GM18858 (cell line): Measurements from ENCODE around the gene ACTMAP.
"Not testable (repeated sequence)": the region's sequence is repeated elsewhere in the genome, so short reads cannot be mapped to it uniquely, and the experiment has no call there.

ENCODE experiments used
- ATAC-seq: cut with Tn5 transposase; IDR thresholded peaks from one replicate; pipeline ENCODE4 v1.9.1; 2021; ENCODE audit not compliant: unreplicated experiment

Gene ACTMAP

DNA sequence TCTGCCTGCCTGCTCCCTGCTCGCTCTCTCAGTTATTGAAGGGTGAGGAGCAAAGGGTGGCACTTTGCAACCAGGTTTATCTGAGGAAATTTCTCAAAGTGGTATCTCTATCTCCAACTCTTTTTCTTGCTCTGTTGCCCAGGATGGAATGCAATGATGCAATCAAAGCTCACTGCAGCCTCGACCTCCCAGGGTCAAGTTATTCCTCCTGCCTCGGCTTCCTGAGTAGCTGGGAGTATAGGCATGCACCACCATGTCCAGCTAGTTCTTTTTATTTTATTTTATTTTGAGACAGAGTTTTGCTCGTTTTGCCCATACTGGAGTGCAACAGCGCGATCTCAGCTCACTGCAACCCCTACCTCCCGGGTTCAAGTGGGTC lies 4.9 kb downstream of the ACTMAP start:
- ATAC-seq: no peak

DNA sequence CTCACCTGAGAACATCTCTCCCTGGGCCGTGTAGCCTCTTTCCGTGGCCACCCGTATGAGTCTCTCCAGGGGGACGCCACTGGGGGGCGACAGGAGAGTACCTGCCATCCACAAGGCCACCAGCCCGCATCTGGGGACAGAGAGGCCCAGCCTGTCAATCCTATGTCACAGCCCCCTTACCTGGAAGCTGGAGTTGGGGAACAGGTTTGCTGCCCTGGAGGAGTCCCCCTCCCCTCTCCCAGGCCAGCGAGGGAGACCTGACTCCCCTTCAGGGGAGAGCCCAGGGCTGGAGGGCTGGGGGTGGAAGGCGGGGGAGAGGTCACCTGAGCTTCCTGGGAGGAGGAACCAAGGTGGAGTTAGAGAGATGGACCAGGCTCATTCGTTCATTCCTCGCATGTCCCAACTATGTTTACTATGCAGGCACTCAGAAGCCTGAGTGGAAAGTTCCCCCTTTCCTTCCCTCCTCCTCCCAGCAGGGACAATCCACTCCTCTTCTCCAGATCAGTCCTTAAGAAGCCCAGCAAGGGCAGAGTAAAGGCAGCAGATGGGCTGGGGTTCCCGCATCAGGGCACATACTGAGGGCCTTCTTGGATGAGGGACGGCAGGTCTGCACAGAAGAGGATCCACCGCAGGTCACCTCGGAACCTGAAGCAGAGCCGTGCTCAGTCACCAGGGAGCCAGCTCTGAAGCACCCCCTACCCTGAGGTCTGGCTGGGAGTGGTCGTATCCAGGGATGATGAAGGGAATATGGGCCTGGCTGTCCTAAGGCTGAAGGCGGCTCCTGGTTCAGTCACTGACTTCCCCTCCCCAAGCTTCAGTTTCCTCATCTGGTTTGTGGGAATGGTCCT lies 5.5 kb downstream of the ACTMAP start:
- no peak for ATAC-seq

DNA sequence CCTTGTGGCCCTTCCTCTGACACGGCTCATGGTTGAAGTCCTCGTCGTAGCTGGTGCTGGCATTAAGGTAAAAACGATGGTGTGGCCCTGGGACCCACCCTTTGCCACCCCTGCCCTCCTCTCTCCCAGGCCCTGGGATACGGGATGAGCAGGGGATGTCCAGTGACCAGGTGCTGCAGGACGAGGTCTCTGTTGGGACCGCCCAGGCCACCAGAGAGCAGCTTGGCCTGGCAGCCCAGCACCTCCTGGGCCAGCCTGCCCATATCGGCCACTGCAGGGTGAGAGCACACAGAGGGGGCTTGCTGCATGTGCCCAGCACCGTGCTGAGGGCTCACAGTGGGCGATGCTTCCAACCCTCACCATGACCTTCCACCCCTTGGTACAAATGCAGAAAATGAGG lies 6.4 kb downstream of the ACTMAP start:
- no peak for ATAC-seq

DNA sequence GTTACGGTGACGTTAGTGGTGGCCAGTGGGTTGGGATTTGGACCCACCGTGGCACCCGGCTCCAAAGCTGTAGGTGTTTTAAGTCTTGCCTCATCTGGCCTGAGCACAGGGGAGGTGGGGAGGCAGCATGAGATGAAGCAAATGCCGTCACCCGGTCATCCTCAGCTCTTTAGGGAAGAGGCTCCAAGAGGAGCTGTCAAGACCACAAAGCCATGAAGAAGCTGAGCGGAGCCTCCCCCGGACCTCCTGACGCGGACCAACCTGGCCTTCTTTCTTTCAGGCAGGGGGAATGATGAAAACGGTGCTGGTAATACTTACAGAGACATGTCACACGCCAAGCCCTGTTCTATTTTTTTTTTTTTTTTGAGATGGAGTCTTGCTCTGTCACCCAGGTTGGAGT lies 7.4 kb downstream of the ACTMAP start:
- no peak for ATAC-seq

DNA sequence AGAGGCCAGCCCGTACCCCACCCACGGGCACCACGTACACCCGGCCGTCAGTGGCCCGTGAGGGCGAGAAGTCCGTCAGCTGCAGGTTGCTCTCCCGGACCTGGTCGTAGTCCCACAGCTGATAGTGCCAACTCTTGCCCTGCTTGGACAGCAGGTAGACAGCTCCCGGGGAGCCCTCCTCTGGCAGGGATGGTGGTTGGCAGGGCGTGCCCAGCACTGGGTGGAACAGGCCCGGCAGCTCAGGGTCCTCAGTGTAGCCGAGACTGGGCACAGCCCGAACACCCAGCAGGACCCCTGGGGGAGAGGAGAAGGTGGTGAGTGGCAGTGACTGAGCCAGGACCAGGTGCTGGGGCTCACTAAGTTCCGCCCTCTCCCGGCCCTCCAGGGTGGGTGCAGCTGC lies 7.8 kb downstream of the ACTMAP start:
- no peak for ATAC-seq

DNA sequence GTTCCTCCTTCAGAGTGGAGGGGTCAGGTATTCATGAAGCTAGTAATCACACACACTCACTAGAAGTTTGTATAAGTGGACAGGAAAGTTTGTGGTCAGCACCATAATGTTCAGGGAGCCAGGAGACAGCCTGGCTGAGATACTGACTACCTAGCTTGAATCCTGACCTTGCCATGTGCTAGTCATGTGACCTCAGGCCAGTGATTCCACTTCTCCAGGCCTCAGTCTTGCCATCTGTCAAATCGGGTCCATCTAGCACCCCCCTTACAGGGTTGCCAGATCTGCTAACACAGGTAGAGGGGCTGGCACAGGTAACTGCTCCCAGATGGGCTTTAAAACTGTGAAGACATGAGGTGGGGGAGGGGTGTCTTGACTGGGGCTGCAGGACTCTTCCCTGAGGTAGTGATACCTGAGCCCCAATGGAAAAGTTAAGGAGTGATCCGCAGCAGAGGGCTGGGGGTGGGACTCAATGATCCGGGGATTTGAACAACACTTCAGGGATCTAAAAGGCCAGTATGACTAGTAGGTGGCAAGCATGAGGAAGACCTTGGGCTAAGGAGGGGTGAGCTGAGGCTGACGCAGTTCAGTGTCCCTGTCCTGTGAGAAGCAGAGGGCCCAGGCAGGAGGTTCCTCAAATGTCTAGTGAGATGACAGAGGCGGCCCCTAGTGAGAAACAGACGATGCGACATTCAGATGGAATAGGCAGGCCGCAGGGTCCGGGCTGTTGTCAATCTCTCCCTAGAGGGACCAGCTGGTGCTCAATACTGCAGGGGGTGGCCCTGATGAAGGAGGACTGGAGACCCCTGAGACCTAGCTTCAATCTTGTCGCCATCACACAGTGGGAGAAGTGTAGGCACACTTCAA lies 8.5 kb downstream of the ACTMAP start:
- ATAC-seq: no peak

DNA sequence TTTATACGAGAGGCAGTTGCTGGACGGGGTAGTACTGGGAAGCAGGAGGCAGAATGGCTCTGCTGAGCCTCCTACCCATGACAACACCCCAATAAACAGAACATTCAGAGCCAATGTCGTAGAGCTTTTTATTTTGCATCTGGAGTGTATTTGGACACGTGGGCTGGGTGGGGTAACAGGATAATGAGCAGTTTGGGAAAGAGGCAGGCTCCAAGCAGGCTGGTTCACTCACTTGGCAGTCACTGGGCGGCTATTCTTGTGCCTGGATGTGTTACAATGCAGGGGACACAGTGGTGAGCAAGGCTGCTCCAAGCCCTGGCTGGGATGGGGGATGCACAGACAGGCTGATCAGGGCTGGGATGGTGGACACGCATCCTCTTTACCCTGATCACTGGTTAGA lies 9.5 kb downstream of the ACTMAP start:
- no peak for ATAC-seq

DNA sequence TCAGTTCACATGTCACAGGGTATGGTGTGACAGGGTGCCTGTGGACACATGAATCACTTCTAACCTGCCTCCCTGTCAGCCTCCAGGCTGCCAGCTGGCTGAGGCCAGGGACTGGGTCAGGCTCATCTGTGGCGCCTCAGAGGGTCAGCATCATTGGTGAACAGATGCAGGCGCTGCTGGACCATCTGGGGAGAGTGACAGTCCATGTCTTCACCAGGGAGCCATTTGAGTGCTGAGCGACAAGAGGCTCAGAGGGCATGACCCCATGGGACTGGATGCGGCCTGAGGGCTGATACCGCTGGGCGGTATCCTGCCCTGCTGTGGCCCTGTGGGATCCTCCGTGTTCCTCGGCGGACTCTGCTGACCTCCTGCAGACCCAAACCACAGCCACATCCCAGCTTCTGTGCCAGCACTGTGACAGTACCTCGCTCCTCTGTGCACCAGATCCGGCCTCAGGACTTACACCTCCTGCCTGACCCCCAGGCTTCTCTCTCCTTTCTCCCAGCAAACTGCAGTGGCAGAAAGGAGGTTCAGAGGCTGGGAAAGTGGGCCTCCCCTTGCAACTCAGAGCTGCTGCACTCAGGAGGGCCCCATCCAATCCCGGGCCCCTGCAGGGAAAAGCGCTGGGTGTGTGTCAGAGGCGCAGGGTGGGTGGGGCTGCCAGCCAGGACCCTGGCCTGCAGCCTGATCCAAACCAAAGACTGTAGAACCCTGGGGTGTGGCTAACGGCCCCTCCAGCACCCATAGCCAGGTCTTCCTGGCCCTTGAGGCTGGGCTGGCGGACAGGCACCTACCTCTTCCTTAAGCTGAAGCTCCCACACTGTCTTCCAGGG lies 10.2 kb downstream of the ACTMAP start:
- ATAC-seq: no peak

DNA sequence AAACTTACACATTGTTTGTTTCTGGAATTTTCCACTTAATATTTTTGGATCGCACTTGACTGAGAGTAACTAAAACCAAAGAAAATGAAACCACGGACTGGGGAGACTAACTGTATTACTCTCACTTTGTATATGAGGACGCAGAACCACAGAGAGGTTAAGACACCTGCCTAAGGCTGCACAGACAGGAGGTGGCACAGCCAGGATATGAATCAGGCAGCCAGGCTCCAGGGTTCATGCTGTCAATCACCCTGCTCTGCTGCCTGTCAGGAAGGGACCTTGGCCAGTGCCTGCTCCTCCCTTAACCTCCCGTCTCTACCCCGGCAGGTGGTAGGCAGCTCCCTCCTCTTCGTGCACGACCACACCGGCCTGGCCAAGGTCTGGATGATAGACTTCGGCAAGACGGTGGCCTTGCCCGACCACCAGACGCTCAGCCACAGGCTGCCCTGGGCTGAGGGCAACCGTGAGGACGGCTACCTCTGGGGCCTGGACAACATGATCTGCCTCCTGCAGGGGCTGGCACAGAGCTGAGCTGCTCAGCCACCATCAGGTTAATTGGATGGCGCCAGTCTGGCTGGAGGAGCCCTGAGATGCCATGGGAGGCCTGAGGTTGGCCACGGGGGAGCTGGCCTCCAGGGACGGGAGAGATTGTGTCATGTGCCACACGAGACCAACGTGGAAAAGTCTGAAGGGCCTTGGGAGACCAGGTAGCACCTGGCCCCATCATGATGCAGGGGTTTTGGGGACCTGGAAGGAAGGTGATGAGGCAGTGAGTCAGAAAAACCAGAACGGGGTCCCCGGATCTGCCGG lies 11.0 kb downstream of the ACTMAP start:
- no peak for ATAC-seq

DNA sequence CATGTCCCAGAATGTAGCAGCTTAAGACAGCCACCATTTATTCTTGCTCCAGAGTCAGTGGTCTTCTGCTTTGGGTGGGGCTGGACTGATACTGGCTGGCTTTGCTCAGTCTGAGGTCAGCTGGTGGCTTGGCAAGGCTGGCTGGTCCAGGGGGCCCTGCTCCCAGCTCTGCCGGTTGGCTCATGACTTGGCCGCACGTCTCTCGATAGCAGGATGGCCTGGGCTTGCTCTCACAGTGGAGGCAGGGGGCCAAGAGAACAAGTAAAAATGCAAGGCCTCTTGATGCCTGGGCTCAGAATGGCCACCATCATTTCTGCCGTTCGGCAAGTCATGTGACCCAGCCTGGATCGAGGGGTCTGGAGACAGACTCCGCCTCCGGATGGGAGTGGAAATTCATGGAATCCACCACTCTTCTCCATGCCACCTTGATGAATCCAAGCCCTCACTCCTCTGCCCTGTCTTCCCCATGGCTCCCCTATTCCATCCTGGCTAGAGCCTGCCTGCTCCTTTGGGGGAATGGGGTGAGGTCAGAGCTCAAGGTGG lies 13.1 kb downstream of the ACTMAP start:
- ATAC-seq: no peak

DNA sequence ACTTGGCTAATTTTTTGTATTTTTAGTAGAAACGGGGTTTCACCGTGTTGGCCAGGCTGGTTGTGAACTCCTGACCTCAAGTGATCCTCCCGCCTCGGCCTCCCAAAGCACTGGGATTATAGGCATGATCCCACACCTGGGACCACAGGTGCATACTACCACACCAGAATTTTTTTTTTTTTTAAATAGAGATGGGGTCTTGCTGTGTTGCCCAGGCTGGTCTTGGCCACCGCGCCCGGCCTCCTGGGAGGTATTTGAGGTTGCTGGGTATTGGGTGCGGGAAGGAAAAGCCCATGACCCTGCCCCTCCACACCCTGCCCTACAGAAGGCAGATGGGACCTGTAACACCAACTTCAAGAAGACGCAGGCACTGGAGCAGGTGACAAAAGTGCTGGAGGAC lies 13.6 kb downstream of the ACTMAP start:
- ATAC-seq: no peak

DNA sequence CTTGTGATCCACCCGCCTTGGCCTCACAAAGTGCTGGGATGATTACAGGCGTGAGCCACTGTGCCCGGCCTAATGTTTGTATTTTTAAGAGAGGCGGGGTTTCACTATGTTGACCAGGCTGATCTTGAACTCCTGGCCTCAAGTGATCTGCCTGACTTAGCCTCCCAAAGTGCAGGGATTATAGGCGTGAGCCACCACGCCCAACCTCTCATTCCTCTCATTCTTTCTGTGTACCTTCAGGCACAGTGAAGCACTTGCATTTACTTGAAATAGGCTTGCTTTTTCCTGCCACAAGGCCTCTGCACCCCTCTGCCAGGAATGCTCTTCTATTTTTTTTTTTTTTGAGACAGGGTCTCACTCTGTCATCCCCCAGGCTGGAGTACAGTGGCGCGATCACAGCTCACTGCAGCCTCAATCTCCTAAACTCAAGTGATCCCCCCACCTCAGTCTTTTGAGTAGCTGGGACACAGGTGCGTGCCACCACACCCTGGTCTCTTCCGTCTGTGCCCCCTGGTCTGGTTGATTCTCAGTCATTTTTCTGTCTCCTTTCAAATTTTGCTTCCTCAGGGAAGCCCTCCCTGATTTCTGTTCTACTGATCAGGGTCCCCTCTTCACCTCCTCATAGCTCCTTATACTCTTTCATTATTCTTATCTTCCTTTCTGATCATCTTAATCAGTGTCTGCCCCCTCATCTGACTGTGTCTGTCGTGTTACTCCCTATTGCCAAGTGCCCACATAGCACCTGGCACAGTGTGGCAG lies 15.1 kb downstream of the ACTMAP start:
- no peak for ATAC-seq

DNA sequence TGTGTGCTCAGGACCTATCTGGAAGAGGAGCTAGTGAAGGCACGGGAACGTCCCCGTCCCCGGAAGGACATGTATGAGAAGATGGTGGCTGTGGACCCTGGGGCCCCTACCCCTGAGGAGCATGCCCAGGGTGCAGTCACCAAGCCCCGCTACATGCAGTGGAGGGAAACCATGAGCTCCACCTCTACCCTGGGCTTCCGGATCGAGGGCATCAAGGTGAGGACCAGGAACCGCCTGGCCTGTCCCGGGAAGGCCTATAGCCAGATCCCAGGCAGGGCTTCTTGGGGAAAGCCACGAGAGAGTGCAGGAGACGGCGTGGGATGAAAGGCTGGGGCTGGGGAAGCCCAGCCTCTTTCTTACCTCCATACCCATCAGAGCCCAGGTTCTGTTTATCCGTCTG lies 17.1 kb downstream of the ACTMAP start:
- no peak for ATAC-seq

DNA sequence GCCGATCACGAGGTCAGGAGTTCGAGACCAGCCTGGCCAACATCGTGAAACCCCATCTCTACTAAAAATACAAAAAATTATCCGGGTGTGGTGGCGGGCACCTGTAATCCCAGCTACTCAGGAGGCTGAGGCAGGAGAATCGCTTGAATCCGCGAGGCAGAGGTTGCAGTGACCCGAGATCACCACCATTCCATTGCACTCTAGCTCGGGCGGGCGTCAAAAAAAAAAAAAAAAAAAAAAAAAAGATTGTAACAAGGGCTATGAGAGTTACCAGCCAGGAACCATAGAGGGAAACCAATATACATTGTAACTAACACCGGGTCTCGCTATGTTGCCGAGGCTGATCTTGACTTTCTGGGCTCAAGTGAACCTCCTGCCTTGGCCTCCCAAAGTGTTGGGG lies 18.0 kb downstream of the ACTMAP start:
- not testable (repeated sequence) for ATAC-seq

DNA sequence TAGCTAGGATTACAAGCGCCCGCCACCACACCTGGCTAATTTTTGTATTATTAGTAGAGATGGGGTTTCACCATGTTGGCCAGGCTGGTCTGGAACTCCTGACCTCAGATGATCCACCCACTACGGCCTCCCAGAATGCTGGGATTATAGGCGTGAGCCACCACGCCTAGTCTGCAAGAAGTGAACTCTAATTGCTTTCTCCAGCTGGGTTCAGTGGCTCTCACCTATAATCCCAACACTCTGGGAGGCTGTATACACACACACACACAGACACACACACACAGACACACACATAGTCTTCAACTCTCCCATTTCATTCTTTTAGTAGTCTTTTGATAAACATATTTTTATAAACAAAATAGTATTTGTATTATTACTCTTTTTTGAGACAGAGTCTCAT lies 20.2 kb downstream of the ACTMAP start:
- not testable (repeated sequence) for ATAC-seq

DNA sequence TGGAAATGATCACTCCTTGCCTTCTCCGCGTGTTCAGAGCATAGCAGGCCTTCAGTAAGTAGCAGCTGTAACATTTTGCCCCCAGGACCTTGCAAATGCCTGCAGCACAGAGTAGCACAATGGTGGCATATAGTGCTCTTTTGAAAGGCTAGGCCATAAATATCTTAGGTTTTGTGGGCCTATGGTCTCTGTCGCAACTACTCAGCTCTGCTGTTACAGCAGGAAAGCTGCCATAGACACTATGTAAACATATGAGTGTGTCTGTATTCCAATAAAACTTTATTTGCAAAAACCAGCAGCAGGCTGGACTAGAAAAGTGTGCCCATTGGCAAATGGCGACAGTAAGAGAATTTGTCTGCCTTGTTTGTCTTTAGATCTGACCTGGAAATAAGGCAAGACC lies 24.0 kb downstream of the ACTMAP start:
- no peak for ATAC-seq

DNA sequence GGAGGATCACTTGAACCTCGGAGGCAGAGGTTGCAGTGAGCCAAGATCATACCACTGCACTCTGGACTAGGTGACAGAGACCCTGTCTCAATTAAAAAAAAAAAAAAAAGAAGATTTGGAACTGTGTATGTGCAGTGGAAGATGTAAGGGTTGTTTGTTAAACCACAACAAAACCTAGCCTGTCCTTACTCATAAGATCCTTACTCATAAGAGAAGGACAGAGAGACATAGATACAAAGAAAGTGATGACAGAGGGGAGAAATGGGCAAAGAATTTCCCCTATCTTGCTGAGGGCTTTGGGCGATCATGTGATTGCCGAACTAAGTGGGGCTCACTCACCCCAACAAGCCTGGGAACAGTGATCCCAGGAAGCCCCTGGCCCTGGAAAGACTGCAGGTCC lies 25.4 kb downstream of the ACTMAP start:
- ATAC-seq: no peak

DNA sequence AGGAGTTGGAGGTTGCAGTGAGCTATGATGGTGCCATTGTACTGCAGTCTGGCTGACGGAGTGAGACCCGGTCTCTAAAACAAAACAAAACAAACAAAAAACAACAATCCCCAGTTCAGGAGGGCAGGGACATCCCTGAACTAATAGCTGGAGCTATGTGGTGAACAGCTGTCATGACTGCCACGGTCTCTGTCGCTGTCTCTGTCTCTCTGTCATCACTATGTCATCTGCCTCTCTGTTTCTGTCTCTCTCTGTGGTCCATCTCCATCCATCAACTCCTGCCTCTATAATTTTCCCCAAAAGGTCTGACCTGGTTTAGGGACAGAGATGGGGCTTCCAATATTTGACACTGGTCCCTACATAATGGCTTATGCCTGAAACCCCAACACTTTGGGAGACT lies 26.0 kb downstream of the ACTMAP start:
- ATAC-seq: no peak

DNA sequence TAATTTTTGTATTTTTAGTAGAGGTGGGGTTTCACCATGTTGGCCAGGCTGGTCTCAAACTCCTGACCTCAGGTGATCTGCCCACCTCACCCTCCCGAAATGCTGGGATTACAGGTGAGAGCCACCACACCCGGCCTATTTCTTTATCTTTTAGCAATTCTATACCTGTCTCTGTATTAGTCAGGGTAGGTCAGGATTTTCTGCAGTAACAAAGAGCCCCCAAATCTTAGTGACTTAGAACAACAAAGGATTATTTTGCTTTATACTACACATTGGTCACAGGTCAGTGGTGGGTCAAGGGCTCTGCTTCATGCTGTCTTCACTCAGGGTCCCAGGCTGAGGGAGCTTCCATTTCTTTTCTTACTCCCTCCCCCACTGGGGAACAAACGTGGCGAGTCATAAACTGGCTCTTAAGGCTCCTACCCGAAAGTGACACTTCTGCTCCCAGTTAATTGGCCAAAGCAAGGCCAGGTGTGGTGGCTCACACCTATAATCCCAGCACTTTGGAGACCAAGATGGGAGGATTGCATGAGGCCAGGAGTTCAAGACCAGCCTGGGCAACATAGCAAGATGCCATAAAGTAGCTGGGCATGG lies 26.5 kb downstream of the ACTMAP start:
- ATAC-seq: no peak
